Transverse colon (tissue), 4 donors: ENCODE results near the gene ANKS1B. TPM values are rescaled to one million over a fixed set of nuclear protein-coding genes. Genes with fewer than 3 reads are reported as not detected.

Experiments used
- DNase-seq: peaks from one replicate; pipeline ENCODE4 v3.0.0-alpha.2; 2019
- H3K27ac ChIP-seq, 4 donors: fragments of 200-600 bp; sonication (generic); 2 replicates each; pipeline ENCODE4 v1.5.1; 2016 to 2018; ENCODE audit warnings: inconsistent platforms in 4 of 4
- H3K27me3 ChIP-seq: fragments of 200-600 bp; sonication (generic); 2 replicates; pipeline ENCODE4 v1.5.1; 2017; ENCODE audit warnings: inconsistent platforms
- H3K36me3 ChIP-seq, 4 donors: fragments of 200-600 bp; sonication (generic); 2 replicates each; pipeline ENCODE4 v1.5.1; 2017 to 2019; ENCODE audit warnings: inconsistent platforms in 4 of 4
- H3K4me1 ChIP-seq, 4 donors: fragments of 200-600 bp; sonication (generic); 2 replicates each; pipeline ENCODE4 v1.5.1; 2017 to 2020; ENCODE audit warnings: inconsistent platforms in 4 of 4
- H3K4me3 ChIP-seq, 4 donors: fragments of 200-600 bp; sonication (generic); 1 replicate in 1 of 4; 2 replicates in 3 of 4; pipeline versions ENCODE4 v1.5.1 to v1.6.1; 2017 to 2019; ENCODE audit warnings: inconsistent platforms in 4 of 4
- H3K9me3 ChIP-seq, 2 donors: fragments of 200-600 bp; sonication (generic); 2 replicates each; pipeline ENCODE4 v1.5.1; 2017 to 2019; ENCODE audit warnings: inconsistent platforms in 2 of 2
- EP300 ChIP-seq: sonication (generic); formaldehyde crosslinking; IDR thresholded peaks from one replicate; pipeline ENCODE4 v1.6.1; 2017; ENCODE audit warnings: antibody characterized with exemption, low read depth
- POLR2A ChIP-seq: fragments of 450-650 bp; IDR thresholded peaks from one replicate; pipeline ENCODE4 v1.6.1; 2016; ENCODE audit warnings: antibody characterized with exemption, mild to moderate bottlenecking, moderate library complexity
- POLR2AphosphoS5 ChIP-seq, 3 donors: sonication (generic); formaldehyde crosslinking; IDR thresholded peaks; one replicate each; pipeline ENCODE4 v1.6.1; 2016; ENCODE audit warnings: antibody characterized with exemption in 3 of 3
- WGBS, 2 donors: methylation state at CpG; one replicate each; pipeline ENCODE4 v1.1.5; 2018; ENCODE audit warnings: low coverage in 1 of 2; 5-methylcytosine and 5-hydroxymethylcytosine counted together
- in situ Hi-C, 4 donors: fragments of 200-750 bp; cut with MboI; loops; one replicate each; pipeline versions ENCODE4 v1.15.0 to v1.15.1; 2017; ENCODE audit warnings: low sequenced_read_pairs in 3 of 4, low pct_ligation_motif_present in 1 of 4, low pct_unique_long_range_greater_than_20kb in 1 of 4
- intact Hi-C: fragments of 100-400 bp; cut with DNase I; formaldehyde crosslinking; loops from one replicate; pipeline ENCODE4 v1.15.1; 2023; ENCODE audit warnings: low total_unique reads
- total RNA-seq, 4 donors: library from RNA; depleted of rRNA; stranded (reverse); fragments of >200 nt; gene quantifications; one replicate each; pipeline ENCODE4 v1.1.0, GENCODE V29; 2016
- TF ChIP-seq, protein P1 (sequence below), 5 experiments: fragments of 200-600 bp in 3 of 5; fragments of 450-650 bp in 2 of 5; sonication (generic) in 3 of 5; IDR thresholded peaks; 1 replicate in 2 of 5; 2 replicates in 3 of 5; pipeline ENCODE4 v1.5.1; 2016 to 2017; ENCODE audit warnings: antibody characterized with exemption in 5 of 5, inconsistent platforms in 3 of 5, mild to moderate bottlenecking in 2 of 5, moderate library complexity in 1 of 5

ANKS1B gene
- total RNA-seq, 4 donors from 2014 or later: 1.4 to 6.4 (median 3.5) TPM; not detected in 1

DNA sequence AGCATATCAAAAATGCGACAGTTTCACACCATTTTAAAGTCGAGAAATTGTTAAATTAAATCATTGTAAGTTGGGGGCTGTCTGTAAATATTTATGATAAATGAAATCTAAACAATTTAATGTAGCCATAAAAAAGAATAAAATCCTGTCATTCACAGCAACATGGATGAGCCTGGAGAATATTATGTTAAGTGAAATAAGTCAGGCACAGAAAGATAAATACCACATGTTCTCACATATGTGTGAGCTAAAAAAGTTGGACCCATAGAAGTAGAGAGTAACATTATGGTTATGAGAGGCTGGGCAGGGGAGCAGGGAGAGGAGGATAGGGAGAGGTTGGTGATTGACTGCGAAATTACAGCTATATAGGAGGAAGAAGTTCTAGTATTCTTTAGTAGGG lies 201.3 kb downstream of the ANKS1B start:
- H3K4me1 ChIP-seq: no peaks in the 10 kb centered on the region
- intact Hi-C loops (no loop called here), in situ Hi-C loops (no loop called here)
- no peak overlapping the region for H3K4me3 ChIP-seq
- TF ChIP-seq POLR2A (no peak), POLR2AphosphoS5 (IDR thresholded peaks at IDR 0.05) (no peak), EP300 (no peak)
- TF ChIP-seq, protein P1, sequence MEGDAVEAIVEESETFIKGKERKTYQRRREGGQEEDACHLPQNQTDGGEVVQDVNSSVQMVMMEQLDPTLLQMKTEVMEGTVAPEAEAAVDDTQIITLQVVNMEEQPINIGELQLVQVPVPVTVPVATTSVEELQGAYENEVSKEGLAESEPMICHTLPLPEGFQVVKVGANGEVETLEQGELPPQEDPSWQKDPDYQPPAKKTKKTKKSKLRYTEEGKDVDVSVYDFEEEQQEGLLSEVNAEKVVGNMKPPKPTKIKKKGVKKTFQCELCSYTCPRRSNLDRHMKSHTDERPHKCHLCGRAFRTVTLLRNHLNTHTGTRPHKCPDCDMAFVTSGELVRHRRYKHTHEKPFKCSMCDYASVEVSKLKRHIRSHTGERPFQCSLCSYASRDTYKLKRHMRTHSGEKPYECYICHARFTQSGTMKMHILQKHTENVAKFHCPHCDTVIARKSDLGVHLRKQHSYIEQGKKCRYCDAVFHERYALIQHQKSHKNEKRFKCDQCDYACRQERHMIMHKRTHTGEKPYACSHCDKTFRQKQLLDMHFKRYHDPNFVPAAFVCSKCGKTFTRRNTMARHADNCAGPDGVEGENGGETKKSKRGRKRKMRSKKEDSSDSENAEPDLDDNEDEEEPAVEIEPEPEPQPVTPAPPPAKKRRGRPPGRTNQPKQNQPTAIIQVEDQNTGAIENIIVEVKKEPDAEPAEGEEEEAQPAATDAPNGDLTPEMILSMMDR (IDR thresholded peaks at IDR 0.05): no peak
- H3K27ac ChIP-seq: no peak overlapping the region
- no peak for DNase-seq
- WGBS, 2 donors: 75 to 79% methylated on average over 3 of the region's 3 CpGs
- no peaks in the 10 kb centered on the region for H3K27me3 ChIP-seq
- H3K36me3 ChIP-seq: no peaks in the 10 kb centered on the region
- no peaks in the 10 kb centered on the region for H3K9me3 ChIP-seq

DNA sequence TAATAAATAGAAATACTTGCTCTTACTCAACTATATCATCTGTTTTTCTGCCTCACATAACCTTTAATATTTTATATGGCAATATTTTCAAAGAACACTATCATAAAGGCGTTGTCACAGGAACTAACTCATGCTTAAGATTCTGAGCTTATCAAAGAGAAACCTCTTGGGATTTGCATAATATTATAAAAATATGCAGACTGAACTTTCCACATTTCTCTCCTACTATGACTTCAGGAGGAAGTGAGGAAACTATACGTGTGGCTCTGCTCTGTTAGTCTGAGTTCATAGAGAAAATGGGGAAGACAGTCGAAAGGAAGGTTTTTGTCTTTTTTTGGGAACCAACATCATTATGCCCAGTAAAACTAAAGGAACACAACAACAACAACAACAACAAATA lies 212.5 kb downstream of the ANKS1B start:
- Histone ChIP-seq H3K9me3 (no peaks in the 10 kb centered on the region), H3K4me1 (no peaks in the 10 kb centered on the region), H3K4me3 (no peak overlapping the region), H3K27me3 (no peaks in the 10 kb centered on the region), H3K27ac (no peak overlapping the region), H3K36me3 (no peaks in the 10 kb centered on the region)
- TF ChIP-seq POLR2A: no peak
- TF ChIP-seq POLR2AphosphoS5 (IDR thresholded peaks at IDR 0.05): no peak
- no peak for TF ChIP-seq EP300
- TF ChIP-seq, protein P1 (IDR thresholded peaks at IDR 0.05): no peak
- in situ Hi-C loops (loop anchor here in 2 of 4 donors (25.0 kb wide), 1 partner anchor 735 kb away; no protein-coding TSS in a partner anchor), intact Hi-C loops (no loop called here)
- WGBS, 2 donors: 51 to 56% methylated on average over 3 of the region's 3 CpGs
- no peak for DNase-seq

DNA sequence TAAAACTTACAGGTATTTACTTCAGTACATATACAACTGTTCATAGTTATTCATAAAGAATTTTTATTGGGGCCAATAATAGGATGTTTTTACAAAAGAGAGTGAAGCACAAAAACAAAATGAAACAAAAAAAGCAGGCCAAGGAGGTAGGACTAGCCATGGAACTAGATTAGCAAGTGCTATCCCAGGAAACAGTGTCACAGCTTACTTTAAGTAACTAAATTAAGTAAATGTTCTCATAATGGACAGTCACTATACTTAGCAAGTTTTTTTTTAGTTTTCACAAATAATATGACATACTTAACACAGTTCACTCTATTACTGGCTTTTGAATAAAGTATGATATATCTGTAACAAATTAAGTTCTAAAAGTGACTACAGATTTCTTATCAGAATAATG lies 213.1 kb downstream of the ANKS1B start:
- Histone ChIP-seq H3K36me3 (no peaks in the 10 kb centered on the region), H3K27ac (no peak overlapping the region), H3K4me1 (no peaks in the 10 kb centered on the region), H3K27me3 (no peaks in the 10 kb centered on the region), H3K4me3 (no peak overlapping the region), H3K9me3 (no peaks in the 10 kb centered on the region)
- intact Hi-C loops (no loop called here), in situ Hi-C loops (loop anchor here in 2 of 4 donors (25.0 kb wide), 1 partner anchor 734 kb away; no protein-coding TSS in a partner anchor)
- DNase-seq: no peak
- TF ChIP-seq EP300 (no peak), POLR2AphosphoS5 (IDR thresholded peaks at IDR 0.05) (no peak), POLR2A (no peak)
- TF ChIP-seq, protein P1 (IDR thresholded peaks at IDR 0.05): no peak

DNA sequence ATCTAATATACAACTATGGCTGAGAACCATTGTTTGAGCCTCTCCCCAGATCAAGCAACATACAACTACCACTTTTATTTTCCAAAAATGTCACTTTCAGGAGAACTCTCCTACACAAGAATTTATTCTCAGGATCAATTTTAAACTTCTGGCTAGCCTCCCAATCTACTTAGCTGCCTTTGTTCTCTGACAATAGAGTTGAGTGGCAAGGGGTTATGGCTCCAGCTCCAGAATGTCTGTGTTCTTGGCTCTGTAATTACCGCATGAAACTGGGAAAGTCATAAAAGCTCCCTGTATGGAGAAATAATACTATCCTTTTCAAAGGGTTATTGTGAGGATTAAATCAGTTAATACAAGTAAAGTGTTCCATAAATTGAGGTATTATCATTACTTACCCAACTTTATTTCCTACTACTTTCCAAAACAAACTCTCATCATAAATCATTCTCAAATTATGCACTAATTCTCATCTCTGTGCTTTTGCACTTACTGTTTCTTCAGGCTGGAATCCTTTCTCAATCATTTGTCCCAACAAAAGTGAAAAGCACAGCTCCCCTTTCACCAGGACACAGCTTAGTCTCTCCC lies 215.2 kb downstream of the ANKS1B start:
- H3K4me3 ChIP-seq: no peak overlapping the region
- H3K27me3 ChIP-seq: no peaks in the 10 kb centered on the region
- TF ChIP-seq POLR2A (no peak), EP300 (no peak), POLR2AphosphoS5 (IDR thresholded peaks at IDR 0.05) (no peak)
- TF ChIP-seq, protein P1 (IDR thresholded peaks at IDR 0.05): no peak
- no peaks in the 10 kb centered on the region for H3K36me3 ChIP-seq
- 47 to 64% methylated on average over 1 of the region's 1 CpG for WGBS, 2 donors
- no peaks in the 10 kb centered on the region for H3K9me3 ChIP-seq
- no peak for DNase-seq
- intact Hi-C loops: no loop called here
- H3K4me1 ChIP-seq: no peaks in the 10 kb centered on the region
- in situ Hi-C loops: loop anchor here in 2 of 4 donors (25.0 kb wide), 1 partner anchor 732 kb away; no protein-coding TSS in a partner anchor
- no peak overlapping the region for H3K27ac ChIP-seq
